Measurements from ENCODE around the gene EVX2.

EVX2 gene

GRCh38 chr2:176106581-176107539 is 23.1 kb upstream of the EVX2 start, which contains the start of gene HOXD11:
Gene HOXD11 (plus strand): TSS chr2:176107280. CDS start chr2:176107356, 76 bp downstream.
- no peak for DNase-seq

DNA sequence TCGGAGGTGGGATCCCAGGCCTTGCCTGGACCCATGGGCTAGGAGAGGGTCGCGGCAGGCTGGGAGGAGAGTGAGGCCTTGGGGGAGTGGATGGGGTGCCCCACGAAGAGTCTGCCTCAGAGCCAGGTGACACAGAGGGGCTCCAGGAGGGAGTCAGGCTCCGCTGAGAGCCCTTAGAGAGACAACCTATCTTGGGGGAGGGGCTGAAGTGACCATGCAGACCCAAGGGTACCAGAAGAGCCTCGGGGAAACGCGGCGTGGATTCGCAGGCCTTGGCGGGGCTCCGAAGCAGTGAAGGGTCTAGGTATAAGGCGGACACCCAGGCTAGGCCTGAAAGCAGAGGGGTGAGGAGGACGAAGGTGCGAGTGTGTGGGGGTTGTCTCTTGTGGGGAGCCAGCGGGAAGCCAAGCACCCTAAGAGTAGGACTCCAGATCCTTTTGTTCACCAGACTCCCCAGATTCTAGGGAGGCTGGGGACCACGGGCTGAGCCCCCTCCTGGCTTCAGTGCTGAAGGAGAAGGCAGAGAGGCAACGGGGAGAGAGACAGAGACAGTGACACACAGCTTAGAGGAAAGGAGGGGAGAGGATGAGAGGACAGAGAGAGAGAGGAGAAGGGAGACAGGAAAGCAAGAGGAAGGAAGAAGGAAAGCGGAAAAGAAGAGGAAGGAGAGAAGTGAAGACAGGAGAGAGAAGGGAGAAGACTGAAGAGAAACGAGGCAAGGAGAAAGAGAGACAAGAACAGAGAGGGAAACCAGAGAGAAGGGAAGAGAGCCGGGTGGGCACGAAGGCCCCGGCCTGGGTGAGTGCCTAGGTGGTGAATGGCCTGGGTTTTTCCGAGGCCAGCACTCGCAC is 22.2 kb upstream of the EVX2 start:
- DNase-seq = no peak

GRCh38 chr2:176105078-176105729 is 21.4 kb upstream of the EVX2 start:
- DNase-seq = no peak

DNA sequence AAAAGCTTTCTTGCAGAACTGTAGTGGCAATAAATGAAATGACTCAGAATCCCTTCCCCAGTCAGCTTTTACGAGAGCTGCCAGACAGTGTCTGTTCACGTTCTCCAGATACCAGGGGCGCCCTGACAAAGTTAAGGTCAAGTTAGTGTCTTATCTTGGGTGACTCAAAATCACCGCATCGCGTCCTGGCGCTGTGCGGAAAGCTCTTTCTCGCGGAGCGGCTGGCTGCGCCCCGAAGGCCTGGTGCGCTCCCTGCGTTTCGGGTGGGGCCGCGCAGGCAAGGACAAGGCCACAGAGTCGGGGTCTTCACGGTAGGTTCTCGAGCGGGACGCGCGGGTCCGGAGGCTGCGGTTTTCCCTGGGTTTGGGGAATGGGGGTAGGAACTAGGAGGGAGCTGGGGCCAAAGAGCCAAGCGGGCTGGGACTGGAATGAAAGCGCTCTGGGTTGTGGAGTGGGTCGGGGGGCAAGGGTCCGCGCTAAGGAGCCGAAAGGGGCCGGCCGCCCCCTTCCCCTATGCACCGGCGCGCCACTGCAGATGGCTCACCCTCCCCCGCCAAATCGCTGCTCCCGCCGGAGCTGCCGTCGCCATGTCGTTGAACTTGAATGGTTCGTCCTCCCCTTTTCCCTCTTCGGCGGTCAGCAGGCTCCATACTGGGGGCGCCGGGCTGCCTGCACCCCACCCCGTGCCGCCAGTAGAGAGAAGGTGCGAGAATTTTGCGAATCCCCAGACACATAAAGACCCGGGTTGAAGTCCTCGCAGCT is 20.7 kb upstream of the EVX2 start:
- DNase-seq = no peak

DNA sequence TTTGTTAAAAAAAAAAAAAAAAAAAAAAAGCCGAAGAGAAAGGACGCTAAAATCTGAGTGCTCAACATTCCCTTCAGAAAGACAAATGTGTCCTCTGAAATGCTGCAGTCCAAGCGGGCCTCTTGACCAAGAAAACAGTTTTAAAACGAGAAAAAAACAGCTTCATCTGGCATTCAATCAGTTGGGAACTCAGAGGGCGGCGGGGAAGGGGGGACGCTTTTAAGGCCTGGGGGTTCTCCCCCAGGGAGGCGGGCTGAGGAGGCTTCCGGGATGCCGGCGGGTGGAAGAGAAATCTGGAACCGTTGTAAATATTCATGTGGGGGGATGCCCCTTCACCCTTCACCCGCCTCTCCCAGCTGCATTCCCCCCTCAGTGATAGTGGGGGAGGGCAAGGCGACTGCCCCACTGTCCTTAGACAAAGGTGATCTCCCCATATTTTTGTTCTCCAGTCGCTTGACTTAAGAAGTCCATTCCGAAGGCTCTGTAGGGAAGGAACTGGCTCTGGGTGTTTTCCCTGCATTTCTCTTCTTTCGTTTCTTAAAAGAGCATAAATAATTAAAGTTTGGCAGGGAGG is 20.1 kb upstream of the EVX2 start:
- DNase-seq = no peak

DNA sequence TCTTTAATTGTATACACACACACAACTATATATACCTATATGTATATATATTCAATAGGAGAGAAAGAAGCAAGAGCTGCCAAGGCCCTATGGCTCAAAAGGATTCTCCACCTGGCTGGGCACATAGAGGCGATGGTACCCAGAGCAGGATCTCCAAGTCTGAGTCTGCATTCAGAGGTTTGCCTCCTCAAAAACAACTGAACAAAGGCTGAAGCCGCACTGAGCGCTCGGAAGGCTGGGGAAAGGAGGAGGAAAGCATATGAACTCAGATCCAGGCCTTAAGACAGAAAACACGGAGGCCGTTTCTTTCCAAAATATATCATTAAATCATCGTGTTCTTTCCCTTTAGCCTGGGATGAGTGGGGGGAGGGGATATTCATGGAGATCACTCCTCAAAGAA is 19.4 kb upstream of the EVX2 start:
- DNase-seq = no peak

- no peak for DNase-seq
Measured at GRCh38 chr2:176102309-176102866, 18.6 kb upstream of the EVX2 start.

GRCh38 chr2:176101842-176102241 is 18.1 kb upstream of the EVX2 start:
- DNase-seq = no peak

GRCh38 chr2:176101216-176101830 is 17.6 kb upstream of the EVX2 start:
- DNase-seq = no peak

GRCh38 chr2:176100547-176101140 is 16.9 kb upstream of the EVX2 start:
- DNase-seq = no peak

- DNase-seq = no peak
Measured at GRCh38 chr2:176099728-176100546, 16.2 kb upstream of the EVX2 start, which contains the start of gene HOXD12. Gene HOXD12 (plus strand): TSS chr2:176099795. CDS start chr2:176099802, 7 bp downstream.

DNA sequence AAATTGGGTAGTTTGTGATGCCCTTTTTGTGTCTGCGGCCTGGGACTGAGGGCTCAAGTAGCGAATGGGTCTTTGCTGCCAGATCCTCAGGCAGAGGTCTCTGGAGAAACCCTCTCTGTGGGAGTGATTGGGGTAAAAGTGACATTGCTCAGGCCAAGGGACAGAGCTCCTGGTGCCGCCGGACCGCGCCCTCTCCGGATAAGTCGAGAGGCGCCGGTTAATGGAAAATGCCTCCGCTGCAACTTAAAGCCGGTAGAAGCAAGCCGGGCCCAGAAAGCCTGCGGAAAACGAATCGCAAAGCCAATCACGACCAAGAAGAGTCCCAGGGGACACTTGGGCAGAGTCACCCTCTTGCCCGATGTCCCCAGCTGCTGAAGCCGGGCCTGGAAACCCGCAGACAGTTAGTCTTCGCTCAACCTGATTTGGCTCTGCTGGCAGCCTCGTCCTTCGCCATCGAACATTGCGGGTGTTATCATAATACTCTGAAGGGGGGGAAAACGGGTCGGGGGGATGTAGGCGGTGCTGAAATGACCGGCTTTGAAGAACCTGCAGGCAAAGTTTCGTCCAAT is 15.5 kb upstream of the EVX2 start:
- DNase-seq = no peak

DNA sequence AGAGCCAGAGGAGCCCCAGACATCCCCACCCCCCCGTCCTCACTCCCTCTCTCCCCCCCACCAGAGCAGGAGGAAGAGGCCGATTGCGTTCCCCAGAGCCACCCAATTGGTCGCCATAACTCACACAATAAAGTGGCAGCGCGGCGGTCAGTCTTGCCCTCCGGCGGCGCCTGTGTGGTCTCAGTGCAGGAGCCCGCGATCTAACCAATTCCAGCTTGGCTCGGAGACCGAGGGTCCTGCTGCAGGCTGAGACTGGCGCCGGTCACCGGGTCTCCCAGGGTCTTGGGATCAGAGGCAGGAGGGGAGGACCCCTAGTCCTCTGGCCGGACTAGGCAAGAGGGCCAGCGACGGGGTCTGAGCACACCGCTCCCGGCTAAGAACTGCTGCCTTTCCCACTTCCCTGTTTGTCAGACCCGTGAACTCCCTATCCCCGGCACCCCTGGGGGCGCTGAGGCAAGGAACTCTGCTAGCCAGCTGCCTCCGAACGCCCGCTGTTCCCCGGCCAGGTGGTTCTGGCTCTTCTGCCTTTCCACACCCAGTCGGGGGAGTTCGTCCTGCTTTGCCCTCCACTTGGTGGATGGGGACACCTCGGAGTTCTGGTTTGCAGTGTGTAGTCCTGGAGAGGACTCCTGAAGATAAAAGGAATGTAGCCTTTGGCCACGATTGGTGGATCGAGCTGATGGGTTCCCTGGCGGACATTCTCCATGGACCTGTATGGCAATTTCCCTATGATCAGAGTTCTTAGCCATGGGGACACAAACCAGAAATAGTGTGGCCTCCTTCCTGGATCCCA is 14.8 kb upstream of the EVX2 start:
- DNase-seq = no peak

- DNase-seq = no peak
Measured at GRCh38 chr2:176097820-176098365, 14.1 kb upstream of the EVX2 start.

DNA sequence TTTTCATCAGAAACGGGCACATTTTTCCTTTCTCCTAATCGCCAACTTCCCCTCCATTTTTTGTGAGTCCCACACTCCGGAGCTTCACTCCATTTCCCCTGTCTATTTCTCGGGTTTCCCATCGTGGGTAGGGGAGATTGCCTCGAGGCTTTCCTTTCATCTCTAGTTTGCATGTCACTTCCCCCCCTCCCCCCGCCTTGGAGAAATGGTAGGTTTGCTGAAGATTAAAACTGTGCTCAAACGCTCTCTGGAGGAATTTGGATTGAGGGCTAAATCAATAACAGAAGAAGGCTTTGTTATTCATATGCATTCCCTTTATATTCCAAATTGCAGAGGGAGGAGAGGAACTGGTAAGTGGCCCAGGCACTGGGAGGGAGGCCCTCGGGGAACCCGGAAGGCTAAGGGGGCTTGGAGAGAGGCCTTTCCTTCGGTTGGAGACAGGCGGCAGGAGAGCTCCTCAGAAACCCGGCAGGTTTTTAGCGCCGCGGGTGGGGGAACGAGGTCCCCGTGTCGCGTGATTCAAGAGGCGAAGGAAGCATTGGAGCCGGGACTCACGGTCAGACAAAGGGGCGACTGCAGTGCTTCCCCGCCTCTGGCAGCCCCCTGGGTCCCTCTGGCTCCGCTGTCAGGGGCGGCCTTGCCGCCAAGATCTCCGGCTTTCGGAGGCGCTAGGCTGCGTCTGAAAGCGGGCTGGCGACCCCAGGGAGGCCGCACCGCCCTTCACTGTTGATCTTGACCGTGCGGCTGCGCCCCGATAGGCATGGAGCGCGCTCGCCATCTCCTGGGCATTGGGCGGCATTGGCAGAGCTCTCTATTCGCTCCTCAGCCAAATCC is 13.4 kb upstream of the EVX2 start:
- peak; percentile 64 for DNase-seq

- DNase-seq = no peak
Measured at GRCh38 chr2:176096243-176096985, 12.7 kb upstream of the EVX2 start.
